GM18517 (cell line): Measurements from ENCODE around the gene RNF224.
A peak's percentile ranks its signal among the peaks of the same experiment; 100 is the strongest.

Experiments used
- ATAC-seq: cut with Tn5 transposase; IDR thresholded peaks from one replicate; pipeline ENCODE4 v1.9.1; 2021; ENCODE audit warnings: mild to moderate bottlenecking, moderate library complexity; ENCODE audit not compliant: unreplicated experiment

The RNF224 gene

GRCh38 chr9:137270929-137271695, 43.8 kb downstream of the RNF224 start:
- ATAC-seq, result no peak

- ATAC-seq, result no peak
Observed at GRCh38 chr9:137271696-137272076, 44.4 kb downstream of the RNF224 start.

- ATAC-seq, result no peak
Observed at GRCh38 chr9:137272241-137273094, 45.2 kb downstream of the RNF224 start.

GRCh38 chr9:137273095-137273490, 45.8 kb downstream of the RNF224 start:
- no peak for ATAC-seq

GRCh38 chr9:137273611-137274320, 46.5 kb downstream of the RNF224 start:
- no peak for ATAC-seq

DNA sequence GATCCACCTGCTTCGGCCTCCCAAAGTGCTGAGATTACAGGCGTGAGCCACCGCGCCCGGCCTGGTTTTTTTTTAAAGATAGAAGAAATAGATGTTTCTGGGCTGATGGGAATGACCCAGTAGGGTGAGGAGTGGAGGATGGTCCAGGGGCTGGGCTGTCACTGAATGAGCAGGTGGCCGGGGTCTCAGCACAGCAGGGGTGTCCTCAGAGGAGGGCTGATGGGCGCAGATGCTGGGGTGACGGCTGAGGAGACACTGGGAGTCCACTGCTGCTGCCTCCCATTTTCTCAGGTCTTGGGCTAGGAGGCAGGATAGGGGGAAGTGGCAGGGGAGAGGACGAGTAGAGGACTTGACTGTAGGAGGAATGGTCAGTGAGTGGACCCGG, 47.9 kb downstream of the RNF224 start:
- ATAC-seq, result no peak

DNA sequence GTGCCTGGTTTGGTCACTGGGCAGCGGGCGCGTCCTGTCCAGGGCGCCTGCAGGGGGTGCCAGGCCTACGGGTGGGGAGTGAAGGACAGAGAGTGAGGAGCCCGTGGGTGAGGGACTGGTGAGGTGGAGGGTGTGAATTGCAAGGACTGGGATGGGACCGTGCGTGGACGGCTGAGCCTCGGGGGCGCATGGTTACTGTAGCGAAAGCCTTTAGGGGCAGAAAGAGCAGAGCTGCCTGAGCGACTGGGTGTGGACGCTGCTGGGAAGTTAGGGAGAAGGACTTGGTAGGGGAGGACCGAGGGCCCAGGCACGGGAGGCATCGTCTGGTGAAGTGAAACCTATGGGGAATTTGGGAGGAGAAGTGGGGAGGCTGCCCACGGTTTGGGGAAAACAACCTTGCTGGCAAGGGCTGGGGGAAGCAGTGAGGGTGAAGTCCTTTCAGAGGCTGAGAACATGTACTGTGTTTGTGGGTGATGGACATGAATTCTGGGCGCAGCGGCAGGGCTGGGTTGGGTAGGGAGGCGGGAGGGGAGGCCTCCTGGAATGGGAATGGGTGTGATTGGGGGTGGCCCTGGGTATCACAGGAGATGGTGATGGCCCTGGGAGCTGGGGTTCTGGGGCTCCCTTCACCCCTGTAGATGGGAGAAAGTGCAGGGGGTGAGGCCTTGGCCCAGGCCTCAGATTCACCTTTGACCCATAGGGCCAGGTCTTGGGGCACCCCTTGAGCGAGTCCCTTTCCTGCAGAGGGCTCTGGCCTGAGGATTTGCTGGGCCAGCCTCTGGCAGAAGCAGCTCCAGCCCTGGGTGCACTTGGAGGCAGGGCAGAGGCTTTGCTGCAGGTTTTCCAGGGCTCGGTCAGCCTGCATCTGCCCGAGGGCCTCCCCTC, 48.5 kb downstream of the RNF224 start:
- ATAC-seq, result no peak

- ATAC-seq, result no peak
Observed at GRCh38 chr9:137276473-137277328, 49.4 kb downstream of the RNF224 start.

DNA sequence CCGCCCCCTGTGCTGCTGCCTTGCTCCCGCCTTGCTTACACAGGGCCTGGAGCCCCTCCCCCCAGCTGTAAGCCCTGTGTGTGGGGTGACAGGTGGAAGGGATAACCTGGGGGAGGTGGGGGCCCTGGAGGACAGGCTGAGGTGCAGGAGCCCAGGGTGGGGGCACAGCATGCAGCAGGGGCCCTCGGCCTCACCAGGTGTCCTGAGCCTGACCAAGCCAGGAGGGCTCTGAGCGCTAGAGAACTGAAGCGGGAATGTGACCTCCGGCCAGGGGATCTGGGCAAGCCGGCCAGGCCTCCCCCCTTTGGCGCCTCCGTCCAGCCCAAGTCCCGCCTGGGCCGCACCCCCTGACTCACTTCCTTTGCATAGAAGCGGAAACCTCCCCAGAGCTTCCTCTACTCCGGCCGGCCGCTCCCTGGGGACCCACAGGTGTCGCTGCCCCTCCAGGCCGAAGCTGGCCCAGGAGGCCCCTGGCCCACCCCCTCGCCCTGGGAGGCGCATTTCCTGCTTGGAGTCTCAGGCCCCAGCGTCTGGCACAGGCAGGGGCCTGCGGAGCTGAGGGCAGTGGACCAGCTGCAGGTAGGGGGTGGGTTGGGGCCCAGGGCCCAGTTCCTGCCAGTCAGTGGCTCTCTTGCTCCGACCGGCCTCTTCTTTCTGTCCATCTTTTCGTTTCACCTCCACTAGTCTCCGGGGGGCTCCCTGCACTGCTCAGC, 50.2 kb downstream of the RNF224 start, which contains the start of gene TOR4A:
Gene TOR4A, plus strand, starts transcription at position 398 of the 713 bp plus-strand sequence. CDS start 964 bp downstream, outside the sequence.
- ATAC-seq, result peak; percentile 73

- ATAC-seq, result no peak
Observed at GRCh38 chr9:137278061-137278701, 50.9 kb downstream of the RNF224 start.
